SW 1271 (cell line): ENCODE measurements around the gene STK33.

Source experiments
- DNase-seq, 2 experiments: peaks; one replicate each; lab custom pipeline; 2025; lab: John Stamatoyannopoulos, UW

Gene STK33

GRCh38 chr11:8356216-8356615, 237.8 kb downstream of the STK33 start:
- DNase-seq, result no peak

GRCh38 chr11:8355416-8355742, 238.6 kb downstream of the STK33 start:
- DNase-seq, result no peak

GRCh38 chr11:8354622-8355415, 239.2 kb downstream of the STK33 start:
- DNase-seq, result no peak

GRCh38 chr11:8352876-8353505, 241.0 kb downstream of the STK33 start:
- DNase-seq, result no peak

- no peak for DNase-seq
Observed at GRCh38 chr11:8352103-8352875, 241.7 kb downstream of the STK33 start.

- no peak for DNase-seq
Observed at GRCh38 chr11:8351223-8351622, 242.8 kb downstream of the STK33 start.

GRCh38 chr11:8347978-8348377, 246.1 kb downstream of the STK33 start:
- no peak for DNase-seq

- no peak for DNase-seq
Observed at GRCh38 chr11:8346157-8346755, 247.8 kb downstream of the STK33 start.

GRCh38 chr11:8345179-8345578, 248.8 kb downstream of the STK33 start:
- no peak for DNase-seq

- DNase-seq, result no peak
Observed at GRCh38 chr11:8344346-8344745, 249.7 kb downstream of the STK33 start.

- DNase-seq, result no peak
Observed at GRCh38 chr11:8342821-8343681, 251.0 kb downstream of the STK33 start.

GRCh38 chr11:8341996-8342395, 252.0 kb downstream of the STK33 start:
- DNase-seq, result no peak
